HAP-1 (cell line): ENCODE data around the gene ZBTB3.
A peak's percentile ranks its signal among the peaks of the same experiment; 100 is the strongest.

Experiments
- DNase-seq, 2 experiments: peaks; one replicate each; pipeline ENCODE4 v3.0.0-alpha.2; 2016 to 2020; ENCODE audit warnings: low spot score in 2 of 2
- H3K27me3 ChIP-seq: fragments of 250-450 bp; sonication (Bioruptor Pico); 2 replicates; pipeline ENCODE4 v1.5.1; 2020; ENCODE audit warnings: low read depth, mild to moderate bottlenecking, moderate library complexity
- H3K36me3 ChIP-seq: fragments of 250-450 bp; sonication (Bioruptor Pico); replicated peaks from 2 replicates; pipeline ENCODE4 v1.5.1; 2020; ENCODE audit warnings: mild to moderate bottlenecking
- H3K4me1 ChIP-seq: fragments of 250-450 bp; sonication (Bioruptor Pico); 2 replicates; pipeline ENCODE4 v1.5.1; 2020; ENCODE audit warnings: mild to moderate bottlenecking
- H3K4me3 ChIP-seq: fragments of 250-450 bp; sonication (Bioruptor Pico); 2 replicates; pipeline ENCODE4 v1.5.1; 2020; ENCODE audit warnings: mild to moderate bottlenecking, moderate library complexity
- H3K9me3 ChIP-seq: fragments of 250-450 bp; sonication (Bioruptor Pico); 2 replicates; pipeline ENCODE4 v1.5.1; 2020; ENCODE audit warnings: mild to moderate bottlenecking, moderate library complexity
- in situ Hi-C: fragments of 300-500 bp; cut with MboI; formaldehyde crosslinking; loops from 3 replicates; pipeline ENCODE4 v1.14.3; 2020; ENCODE audit warnings: low sequenced_read_pairs, inconsistent platforms, mixed read lengths

The ZBTB3 gene

GRCh38 chr11:62753736-62754603 lies at the start of gene ZBTB3:
Gene ZBTB3 (minus strand): TSS chr11:62754160. CDS start chr11:62753664, 496 bp downstream.
- Histone ChIP-seq H3K9me3 (no peaks in the 10 kb centered on the region), H3K36me3 (peaks cover 15% of the 10 kb centered on the region), H3K27me3 (no peaks in the 10 kb centered on the region), H3K4me1 (peaks cover 3% of the 10 kb centered on the region), H3K4me3 (peak within 1 kb of the TSS; percentile 89)
- in situ Hi-C loops = no loop called here
- DNase-seq = peak; percentile 98 to 100

GRCh38 chr11:62801071-62801470 lies 47.1 kb upstream of the ZBTB3 start:
- no peak overlapping the region for H3K4me3 ChIP-seq
- H3K9me3 ChIP-seq = no peaks in the 10 kb centered on the region
- peaks cover 69% of the 10 kb centered on the region for H3K36me3 ChIP-seq
- H3K27me3 ChIP-seq = no peaks in the 10 kb centered on the region
- DNase-seq = no peak
- peaks cover 3% of the 10 kb centered on the region for H3K4me1 ChIP-seq
- in situ Hi-C loops = no loop called here

- no peak for DNase-seq
- peaks cover 85% of the 10 kb centered on the region for H3K36me3 ChIP-seq
- H3K27me3 ChIP-seq = no peaks in the 10 kb centered on the region
- no peaks in the 10 kb centered on the region for H3K4me1 ChIP-seq
- H3K9me3 ChIP-seq = no peaks in the 10 kb centered on the region
- in situ Hi-C loops = no loop called here
- no peak overlapping the region for H3K4me3 ChIP-seq
Observed at GRCh38 chr11:62799486-62799885, 45.5 kb upstream of the ZBTB3 start.

GRCh38 chr11:62796281-62796680 lies 42.3 kb upstream of the ZBTB3 start:
- Histone ChIP-seq H3K4me3 (no peak overlapping the region), H3K9me3 (no peaks in the 10 kb centered on the region), H3K27me3 (no peaks in the 10 kb centered on the region), H3K36me3 (peaks cover 83% of the 10 kb centered on the region), H3K4me1 (no peaks in the 10 kb centered on the region)
- in situ Hi-C loops = no loop called here
- no peak for DNase-seq

- no peak overlapping the region for H3K4me3 ChIP-seq
- H3K4me1 ChIP-seq = peaks cover 3% of the 10 kb centered on the region; the same call in 1 of the 2 replicates
- H3K27me3 ChIP-seq = no peaks in the 10 kb centered on the region
- no peak for DNase-seq
- peaks cover 77% of the 10 kb centered on the region for H3K36me3 ChIP-seq
- in situ Hi-C loops = no loop called here
- no peaks in the 10 kb centered on the region for H3K9me3 ChIP-seq
Observed at GRCh38 chr11:62794201-62794775, 40.3 kb upstream of the ZBTB3 start.

- peaks cover 7% of the 10 kb centered on the region for H3K4me1 ChIP-seq
- in situ Hi-C loops = no loop called here
- H3K36me3 ChIP-seq = peaks cover 70% of the 10 kb centered on the region
Observed at GRCh38 chr11:62792202-62792575, 38.2 kb upstream of the ZBTB3 start.

GRCh38 chr11:62791501-62792201 lies 37.7 kb upstream of the ZBTB3 start, which contains the start of gene TMEM223:
Gene TMEM223 (minus strand): TSS chr11:62792006. CDS start chr11:62791994, 12 bp downstream.
- no peaks in the 10 kb centered on the region for H3K27me3 ChIP-seq
- in situ Hi-C loops = no loop called here
- peak; percentile 77 to 93 for DNase-seq
- no peaks in the 10 kb centered on the region for H3K9me3 ChIP-seq
- peak within 1 kb of the TSS; percentile 87 for H3K4me3 ChIP-seq
- peaks cover 72% of the 10 kb centered on the region for H3K36me3 ChIP-seq
- peaks cover 7% of the 10 kb centered on the region for H3K4me1 ChIP-seq

More at GRCh38 chr11:62792202-62792575, 38.2 kb upstream of the ZBTB3 start:
- no peaks in the 10 kb centered on the region for H3K27me3 ChIP-seq
- no peak for DNase-seq
- peak overlapping the region; percentile 87 for H3K4me3 ChIP-seq
- H3K9me3 ChIP-seq = no peaks in the 10 kb centered on the region

- in situ Hi-C loops = no loop called here
- H3K36me3 ChIP-seq = peaks cover 57% of the 10 kb centered on the region
- H3K4me1 ChIP-seq = peaks cover 9% of the 10 kb centered on the region
Observed at GRCh38 chr11:62789576-62789975, 35.6 kb upstream of the ZBTB3 start.

GRCh38 chr11:62788991-62789390 lies 35.0 kb upstream of the ZBTB3 start:
- Histone ChIP-seq H3K9me3 (no peaks in the 10 kb centered on the region), H3K4me1 (peaks cover 9% of the 10 kb centered on the region), H3K27me3 (no peaks in the 10 kb centered on the region), H3K36me3 (peaks cover 52% of the 10 kb centered on the region), H3K4me3 (no peak overlapping the region)
- in situ Hi-C loops = no loop called here
- DNase-seq = no peak

More at GRCh38 chr11:62789576-62789975, 35.6 kb upstream of the ZBTB3 start:
- no peak for DNase-seq
- Histone ChIP-seq H3K9me3 (no peaks in the 10 kb centered on the region), H3K27me3 (no peaks in the 10 kb centered on the region), H3K4me3 (no peak overlapping the region)

GRCh38 chr11:62787005-62787759 lies 33.2 kb upstream of the ZBTB3 start, which contains the start of gene TMEM179B:
Gene TMEM179B (plus strand): TSS chr11:62787402. CDS start chr11:62787432, 30 bp downstream.
- in situ Hi-C loops = no loop called here
- peaks cover 48% of the 10 kb centered on the region for H3K36me3 ChIP-seq
- H3K4me3 ChIP-seq = peak within 1 kb of the TSS; percentile 71
- H3K27me3 ChIP-seq = no peaks in the 10 kb centered on the region
- H3K4me1 ChIP-seq = peaks cover 9% of the 10 kb centered on the region
- DNase-seq = peak; percentile 97 to 99
- no peaks in the 10 kb centered on the region for H3K9me3 ChIP-seq

- H3K9me3 ChIP-seq = no peaks in the 10 kb centered on the region
- peaks cover 9% of the 10 kb centered on the region for H3K4me1 ChIP-seq
- in situ Hi-C loops = no loop called here
- peaks cover 48% of the 10 kb centered on the region for H3K36me3 ChIP-seq
- peak overlapping the region; percentile 71 for H3K4me3 ChIP-seq
- DNase-seq = peak; percentile 79 to 92
- H3K27me3 ChIP-seq = no peaks in the 10 kb centered on the region
Observed at GRCh38 chr11:62786318-62787004, 32.5 kb upstream of the ZBTB3 start.

- H3K27me3 ChIP-seq = no peaks in the 10 kb centered on the region
- in situ Hi-C loops = no loop called here
- peaks cover 3% of the 10 kb centered on the region; the same call in 1 of the 2 replicates for H3K4me1 ChIP-seq
- no peak for DNase-seq
- no peak overlapping the region for H3K4me3 ChIP-seq
- H3K9me3 ChIP-seq = no peaks in the 10 kb centered on the region
- H3K36me3 ChIP-seq = peaks cover 38% of the 10 kb centered on the region
Observed at GRCh38 chr11:62782753-62783152, 28.8 kb upstream of the ZBTB3 start.

- H3K27me3 ChIP-seq = no peaks in the 10 kb centered on the region
- DNase-seq = no peak
- no peak overlapping the region for H3K4me3 ChIP-seq
- no peaks in the 10 kb centered on the region for H3K9me3 ChIP-seq
- peaks cover 34% of the 10 kb centered on the region for H3K36me3 ChIP-seq
- in situ Hi-C loops = no loop called here
- H3K4me1 ChIP-seq = no peaks in the 10 kb centered on the region
Observed at GRCh38 chr11:62778441-62778840, 24.5 kb upstream of the ZBTB3 start.
